GM23248 (cell line): ENCODE data around the gene CGGBP1.

Experiments used
- EZH2 ChIP-seq: fragments of 200-600 bp; sonication (generic); IDR thresholded peaks from 2 replicates; pipeline ENCODE4 v1.6.1; 2018; ENCODE audit warnings: antibody characterized with exemption, mild to moderate bottlenecking; ENCODE audit not compliant: insufficient read depth, poor library complexity, severe bottlenecking
- EZH2phosphoT487 ChIP-seq: fragments of 200-600 bp; sonication (generic); IDR thresholded peaks from 2 replicates; pipeline ENCODE4 v1.6.1; 2018; ENCODE audit warnings: antibody characterized with exemption, moderate library complexity, mild to moderate bottlenecking, low read depth; ENCODE audit not compliant: insufficient read depth

DNA sequence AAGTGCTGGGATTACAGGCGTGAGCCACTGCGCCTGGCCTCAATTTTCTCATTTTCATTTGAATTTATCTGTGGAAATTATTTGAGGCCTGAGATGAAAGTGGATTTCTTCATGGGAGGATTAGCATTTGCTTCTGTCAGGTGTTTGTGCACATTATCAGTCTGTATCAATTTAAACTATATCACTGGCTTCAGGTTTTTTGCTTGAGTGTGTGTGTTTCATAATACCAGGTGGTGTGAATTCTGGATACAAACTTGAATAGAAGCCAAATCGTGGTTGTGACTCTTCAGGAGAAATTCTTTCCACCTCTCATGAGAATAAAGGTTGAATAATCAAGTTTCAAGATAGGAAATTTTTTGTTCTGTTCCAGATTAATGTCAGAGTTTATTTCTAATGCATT lies 56.4 kb downstream of the CGGBP1 start:
- TF ChIP-seq EZH2 (no peak), EZH2phosphoT487 (no peak)
